HG02852 (cell line): ENCODE results near the gene RTN1.

Source experiments
- ATAC-seq: cut with Tn5 transposase; IDR thresholded peaks from one replicate; pipeline ENCODE4 v1.9.1; 2021; ENCODE audit warnings: mild to moderate bottlenecking, moderate library complexity; ENCODE audit not compliant: unreplicated experiment

The RTN1 gene

GRCh38 chr14:59634617-59635016 lies 236.0 kb downstream of the RTN1 start:
- no peak for ATAC-seq

- ATAC-seq, result no peak
Observed at GRCh38 chr14:59633486-59633885, 237.1 kb downstream of the RTN1 start.

- no peak for ATAC-seq
Observed at GRCh38 chr14:59632381-59632780, 238.2 kb downstream of the RTN1 start.

GRCh38 chr14:59631237-59631636 lies 239.3 kb downstream of the RTN1 start:
- no peak for ATAC-seq

GRCh38 chr14:59630288-59630963 lies 240.2 kb downstream of the RTN1 start:
- ATAC-seq, result no peak

- no peak for ATAC-seq
Observed at GRCh38 chr14:59629444-59630287, 240.9 kb downstream of the RTN1 start.

- ATAC-seq, result no peak
Observed at GRCh38 chr14:59627011-59627520, 243.5 kb downstream of the RTN1 start.

- ATAC-seq, result no peak
Observed at GRCh38 chr14:59622631-59623030, 247.9 kb downstream of the RTN1 start.

- ATAC-seq, result no peak
Observed at GRCh38 chr14:59619061-59619460, 251.5 kb downstream of the RTN1 start.

GRCh38 chr14:59601056-59601455 lies 269.5 kb downstream of the RTN1 start:
- no peak for ATAC-seq

- no peak for ATAC-seq
Observed at GRCh38 chr14:59600211-59600945, 270.2 kb downstream of the RTN1 start.

- ATAC-seq, result no peak
Observed at GRCh38 chr14:59595071-59595470, 275.5 kb downstream of the RTN1 start.

GRCh38 chr14:59591641-59592370 lies 278.8 kb downstream of the RTN1 start:
- ATAC-seq, result no peak

- no peak for ATAC-seq
Observed at GRCh38 chr14:59588101-59588500, 282.5 kb downstream of the RTN1 start.

- no peak for ATAC-seq
Observed at GRCh38 chr14:59585891-59586554, 284.6 kb downstream of the RTN1 start.

- ATAC-seq, result no peak
Observed at GRCh38 chr14:59583755-59584154, 286.8 kb downstream of the RTN1 start.

- no peak for ATAC-seq
Observed at GRCh38 chr14:59582845-59583509, 287.6 kb downstream of the RTN1 start.

- ATAC-seq, result no peak
Observed at GRCh38 chr14:59582161-59582560, 288.4 kb downstream of the RTN1 start.

- ATAC-seq, result no peak
Observed at GRCh38 chr14:59580911-59581310, 289.7 kb downstream of the RTN1 start.
